Tibial nerve (tissue), 3 donors: ENCODE results near the gene DDX3X.
"Not testable (repeated sequence)": the region's sequence is repeated elsewhere in the genome, so short reads cannot be mapped to it uniquely, and the experiment has no call there.

Source experiments
- CTCF ChIP-seq, 5 experiments: fragments of 200-600 bp in 3 of 5; fragments of 450-650 bp in 2 of 5; sonication (generic) in 3 of 5; IDR thresholded peaks; one replicate each; pipeline ENCODE4 v1.5.1; 2016 to 2019; ENCODE audit warnings: antibody characterized with exemption in 5 of 5, mild to moderate bottlenecking in 3 of 5, moderate library complexity in 2 of 5
- POLR2A ChIP-seq, 2 donors: fragments of 450-650 bp; IDR thresholded peaks; one replicate each; pipeline ENCODE4 v1.6.1; 2017; ENCODE audit warnings: antibody characterized with exemption in 2 of 2, mild to moderate bottlenecking in 2 of 2, moderate library complexity in 2 of 2

GRCh38 chrX:41411222-41411621 lies 77.3 kb downstream of the DDX3X start:
- not testable (repeated sequence) for TF ChIP-seq POLR2A, CTCF (IDR thresholded peaks at IDR 0.05)
